ENCODE results near the gene OR51E2. TPM values are rescaled to one million over a fixed set of nuclear protein-coding genes. Genes with fewer than 3 reads are reported as not detected.
"Not testable (repeated sequence)": the region's sequence is repeated elsewhere in the genome, so short reads cannot be mapped to it uniquely, and the experiment has no call there.

Gene OR51E2
- total RNA-seq, 1 experiment from 2014 or later = not detected

DNA sequence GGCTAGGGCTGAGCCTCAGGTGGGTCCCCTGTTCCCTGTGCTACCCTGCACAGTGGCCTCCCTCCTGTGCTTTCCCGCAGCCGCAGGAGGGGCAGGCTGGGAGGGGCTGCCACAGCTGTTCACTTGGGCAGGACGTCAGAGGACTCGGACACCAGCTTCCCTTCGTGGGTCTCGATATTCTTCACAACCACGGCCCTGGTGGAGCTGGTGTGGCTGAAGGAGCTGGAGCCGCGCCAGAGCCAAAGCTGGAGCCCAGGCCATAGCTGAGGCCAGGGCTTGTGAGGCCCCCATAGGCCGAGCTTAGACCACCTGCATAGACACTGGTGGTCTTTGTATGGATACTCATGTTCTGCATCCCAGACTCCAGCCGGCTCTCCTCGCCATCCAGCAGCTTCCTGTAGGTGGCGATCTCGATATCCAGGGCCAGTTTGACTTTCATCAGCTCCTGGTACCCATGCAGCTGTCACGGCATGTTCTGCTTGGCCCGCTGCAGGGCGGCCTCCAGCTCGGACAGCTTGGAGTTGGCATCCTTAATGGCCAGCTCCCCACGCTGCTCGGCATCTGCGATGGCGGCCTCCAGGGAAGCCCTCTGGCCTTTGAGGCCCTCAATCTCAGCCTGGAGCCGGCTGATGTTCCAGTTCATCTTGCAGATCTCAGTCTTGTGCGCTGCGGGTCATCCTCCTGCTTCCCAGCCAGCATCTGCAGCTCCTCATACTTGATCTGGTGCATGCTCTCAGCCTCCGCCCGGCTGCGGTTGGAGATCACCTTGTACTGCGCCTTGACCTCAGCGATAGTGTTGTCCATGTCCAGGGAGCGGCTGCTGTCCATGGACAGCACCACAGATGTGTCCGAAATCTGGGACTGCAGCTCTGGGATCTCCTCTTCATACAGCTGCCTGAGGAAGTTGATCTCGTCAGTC lies 25.2 kb upstream of the OR51E2 start:
- not testable (repeated sequence) for H3K4me2 ChIP-seq (ENCODE audit: insufficient read depth, insufficient read length, low read length); H3K36me3 Mint-ChIP-seq (ENCODE audit: insufficient read depth in 1 of 3, low read depth in 3 of 3); H3K4me1 ChIP-seq (ENCODE audit: insufficient read depth, low read length); H3K23ac ChIP-seq (ENCODE audit: insufficient read length, low read depth, low read length); H3K9ac ChIP-seq (ENCODE audit: extremely low read depth, insufficient read length, low read length); H3K27ac ChIP-seq (ENCODE audit: insufficient read length, low read depth, low read length); H3K9me3 Mint-ChIP-seq; H3K9me3 ChIP-seq (ENCODE audit: control insufficient read depth, low read depth, low read length); H3K27me3 Mint-ChIP-seq (ENCODE audit: low read depth); H3K79me2 ChIP-seq (ENCODE audit: insufficient read depth, low read length); H3K79me1 ChIP-seq (ENCODE audit: insufficient read depth, low read depth, low read length, poor library complexity, severe bottlenecking); H2AFZ ChIP-seq (ENCODE audit: low read length); H2AK5ac ChIP-seq (ENCODE audit: insufficient read length, low read length); H3K56ac ChIP-seq (ENCODE audit: insufficient read length, low read depth, low read length); H2BK15ac ChIP-seq (ENCODE audit: low read depth, low read length); H3K27me3 ChIP-seq (ENCODE audit: insufficient read depth, low read length); H3T11ph ChIP-seq (ENCODE audit: low read length); H3K18ac ChIP-seq (ENCODE audit: insufficient read length, low read depth, low read length); H4K20me1 ChIP-seq (ENCODE audit: control insufficient read depth, insufficient read depth, insufficient read length); H3K23me2 ChIP-seq (ENCODE audit: insufficient read length, low read depth, low read length, poor library complexity, severe bottlenecking); H4K91ac ChIP-seq (ENCODE audit: insufficient read length, low read depth, low read length); H3K14ac ChIP-seq (ENCODE audit: insufficient read depth, low read length); H2BK20ac ChIP-seq (ENCODE audit: low read depth, low read length, poor library complexity, severe bottlenecking); H2BK12ac ChIP-seq (ENCODE audit: insufficient read length, low read depth, low read length); H2BK120ac ChIP-seq (ENCODE audit: low read depth, low read length, poor library complexity, severe bottlenecking); H3K27ac Mint-ChIP-seq; H3K4ac ChIP-seq (ENCODE audit: low read depth, low read length); H4K8ac ChIP-seq (replicated peaks; ENCODE audit: insufficient read length, low read depth, low read length); H4K5ac ChIP-seq (ENCODE audit: insufficient read length, low read depth, low read length); H3K4me3 Mint-ChIP-seq; H2BK5ac ChIP-seq (ENCODE audit: insufficient read length, low read length)
- peaks cover 15 to 18% of the 10 kb centered on the region in 2 experiments for H3K4me1 Mint-ChIP-seq
- TF ChIP-seq, protein P1, sequence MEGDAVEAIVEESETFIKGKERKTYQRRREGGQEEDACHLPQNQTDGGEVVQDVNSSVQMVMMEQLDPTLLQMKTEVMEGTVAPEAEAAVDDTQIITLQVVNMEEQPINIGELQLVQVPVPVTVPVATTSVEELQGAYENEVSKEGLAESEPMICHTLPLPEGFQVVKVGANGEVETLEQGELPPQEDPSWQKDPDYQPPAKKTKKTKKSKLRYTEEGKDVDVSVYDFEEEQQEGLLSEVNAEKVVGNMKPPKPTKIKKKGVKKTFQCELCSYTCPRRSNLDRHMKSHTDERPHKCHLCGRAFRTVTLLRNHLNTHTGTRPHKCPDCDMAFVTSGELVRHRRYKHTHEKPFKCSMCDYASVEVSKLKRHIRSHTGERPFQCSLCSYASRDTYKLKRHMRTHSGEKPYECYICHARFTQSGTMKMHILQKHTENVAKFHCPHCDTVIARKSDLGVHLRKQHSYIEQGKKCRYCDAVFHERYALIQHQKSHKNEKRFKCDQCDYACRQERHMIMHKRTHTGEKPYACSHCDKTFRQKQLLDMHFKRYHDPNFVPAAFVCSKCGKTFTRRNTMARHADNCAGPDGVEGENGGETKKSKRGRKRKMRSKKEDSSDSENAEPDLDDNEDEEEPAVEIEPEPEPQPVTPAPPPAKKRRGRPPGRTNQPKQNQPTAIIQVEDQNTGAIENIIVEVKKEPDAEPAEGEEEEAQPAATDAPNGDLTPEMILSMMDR (conservative IDR thresholded peaks at IDR 0.05) = peak; percentile 67
- peak; percentile 73 for DNase-seq
- WGBS (ENCODE audit: extremely low coverage, insufficient read length, low lambda C conversion rate) = no CpG with 5 or more reads among the region's 33 CpGs
